ENCODE measurements around the gene GNA15.
"Not testable (repeated sequence)": the region's sequence is repeated elsewhere in the genome, so short reads cannot be mapped to it uniquely, and the experiment has no call there.

The GNA15 gene

DNA sequence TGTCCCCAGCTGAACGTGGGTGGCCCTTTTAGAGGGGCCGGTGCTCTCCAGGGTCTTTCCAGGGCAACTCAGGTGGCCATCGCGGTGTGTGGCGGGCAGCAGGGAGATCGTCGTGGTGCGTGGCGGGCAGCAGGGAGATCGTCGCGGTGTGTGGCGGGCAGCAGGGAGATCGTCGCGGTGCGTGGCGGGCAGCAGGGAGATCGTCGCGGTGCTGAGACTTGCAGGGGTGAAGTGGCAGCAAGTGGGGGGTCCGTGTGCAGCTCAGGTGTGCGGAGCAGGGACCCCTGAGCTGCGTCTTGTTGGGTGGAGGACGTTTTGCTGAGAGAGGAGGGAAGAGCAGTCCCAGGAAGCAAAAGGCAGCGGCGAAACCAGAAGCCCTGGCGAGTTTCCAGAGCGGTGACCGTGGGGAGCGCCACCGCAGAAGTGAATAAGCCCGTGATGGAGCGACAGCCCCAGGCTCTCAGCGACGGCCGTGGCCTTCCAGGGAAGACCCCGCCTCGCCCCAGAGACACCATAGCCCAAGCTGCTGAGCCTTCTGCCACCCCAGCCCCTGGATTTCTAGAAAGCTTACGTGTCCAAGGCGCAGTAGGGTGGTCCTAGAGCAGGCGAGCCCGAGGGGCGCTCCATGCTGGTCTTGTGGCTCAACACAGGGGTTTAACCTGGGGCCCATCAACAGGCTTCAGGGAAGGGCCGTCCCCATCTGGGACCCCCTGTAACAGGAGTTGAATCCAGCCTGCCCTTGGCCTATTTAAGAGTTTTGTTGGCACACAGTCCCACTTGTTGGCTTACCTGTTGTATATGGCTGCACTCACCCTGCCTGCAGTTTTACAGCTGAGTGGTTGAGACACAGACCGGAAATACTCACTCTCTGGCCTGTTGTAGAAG, 55.3 kb downstream of the GNA15 start:
- DNase-seq = no peak

DNA sequence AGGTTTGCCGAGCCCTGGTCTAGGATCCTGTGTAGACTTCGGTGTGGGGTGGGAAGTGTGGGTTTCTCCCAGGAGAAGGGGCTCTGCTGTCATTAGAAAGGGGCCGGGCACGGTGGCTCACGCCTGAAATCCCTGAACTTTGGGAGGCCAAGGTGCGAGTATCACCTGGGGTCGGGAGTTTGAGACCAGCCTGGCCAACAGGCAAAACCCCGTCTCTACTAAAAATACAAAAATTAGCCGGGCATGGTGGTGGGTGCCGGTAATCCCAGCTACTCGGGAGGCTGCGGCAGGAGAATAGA, 55.9 kb downstream of the GNA15 start:
- not testable (repeated sequence) for DNase-seq

DNA sequence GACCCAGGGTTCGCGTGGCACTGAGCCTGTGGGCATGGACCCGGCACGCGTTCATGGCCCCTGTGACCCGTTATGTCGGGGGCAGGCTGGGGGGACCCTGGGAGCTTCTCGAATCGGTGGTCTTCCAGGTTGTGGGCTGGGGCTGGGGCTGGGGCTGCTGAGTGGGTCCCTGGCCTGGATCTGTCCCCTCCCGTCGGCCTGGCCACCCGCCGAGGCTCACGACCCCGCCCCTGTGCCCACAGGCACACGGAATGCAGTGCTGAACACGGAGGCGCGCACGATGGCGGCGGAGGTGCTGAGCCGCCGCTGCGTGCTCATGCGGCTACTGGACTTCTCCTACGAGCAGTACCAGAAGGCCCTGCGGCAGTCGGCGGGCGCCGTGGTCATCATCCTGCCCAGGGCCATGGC, 56.4 kb downstream of the GNA15 start:
- DNase-seq = no peak

DNA sequence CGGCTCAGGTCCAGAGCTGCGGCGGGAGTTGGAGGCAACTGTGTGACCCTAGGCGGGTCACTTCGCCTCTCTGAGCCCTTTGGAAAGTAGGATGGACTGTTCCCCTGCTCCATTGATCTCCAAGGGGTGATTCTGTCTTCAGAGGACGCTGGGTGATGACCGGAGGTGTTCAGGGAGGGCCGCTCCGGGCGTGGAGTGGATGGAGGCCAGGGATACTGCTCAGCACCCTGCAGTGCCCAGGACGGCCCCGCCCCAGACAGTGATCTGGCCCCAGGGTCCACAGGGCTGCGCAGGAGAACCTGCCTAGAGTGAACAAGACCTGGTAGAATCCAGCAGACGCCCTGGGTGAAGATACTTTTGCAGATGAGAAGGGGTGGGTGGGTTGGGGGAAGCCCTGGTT, 56.9 kb downstream of the GNA15 start:
- DNase-seq = no peak

DNA sequence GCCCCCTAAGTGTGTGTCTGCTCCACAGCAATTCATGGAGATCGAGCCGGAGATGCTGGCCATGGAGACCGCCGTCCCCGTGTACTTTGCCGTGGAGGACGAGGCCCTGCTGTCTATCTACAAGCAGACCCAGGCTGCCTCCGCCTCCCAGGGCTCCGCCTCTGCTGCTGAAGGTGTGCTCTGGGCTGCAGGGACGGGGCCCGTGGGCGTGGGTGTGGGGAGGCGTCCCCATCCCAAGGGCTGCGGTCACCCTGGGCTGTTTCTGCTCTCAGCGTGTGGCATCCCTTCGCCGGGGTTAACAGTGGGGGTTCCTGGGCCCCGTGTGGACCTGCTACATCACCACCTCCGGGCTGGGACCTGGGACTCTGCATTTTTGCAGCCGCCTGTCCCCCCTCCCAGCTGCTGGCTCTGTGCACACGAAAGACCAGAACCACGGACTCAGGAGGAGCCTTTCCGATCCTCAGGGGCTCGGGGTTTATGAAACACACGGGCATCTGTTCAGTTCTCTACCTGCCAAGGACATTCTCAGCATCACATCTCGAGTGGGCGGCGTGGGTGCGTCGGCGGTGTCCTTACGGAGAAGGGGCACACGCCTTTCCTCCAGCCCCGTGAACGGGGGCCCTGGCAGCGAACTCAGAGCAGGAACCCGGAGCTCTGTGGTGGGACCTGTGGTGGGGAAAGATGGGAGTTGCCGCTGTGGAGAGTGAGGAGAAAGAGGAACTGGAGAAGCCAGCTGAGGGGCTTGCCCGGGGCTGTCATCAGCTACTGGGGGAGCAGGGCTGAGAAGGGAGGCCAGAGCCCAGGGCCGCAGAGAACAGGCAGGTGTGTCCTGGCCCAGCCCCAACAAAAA, 57.6 kb downstream of the GNA15 start:
- no peak for DNase-seq

DNA sequence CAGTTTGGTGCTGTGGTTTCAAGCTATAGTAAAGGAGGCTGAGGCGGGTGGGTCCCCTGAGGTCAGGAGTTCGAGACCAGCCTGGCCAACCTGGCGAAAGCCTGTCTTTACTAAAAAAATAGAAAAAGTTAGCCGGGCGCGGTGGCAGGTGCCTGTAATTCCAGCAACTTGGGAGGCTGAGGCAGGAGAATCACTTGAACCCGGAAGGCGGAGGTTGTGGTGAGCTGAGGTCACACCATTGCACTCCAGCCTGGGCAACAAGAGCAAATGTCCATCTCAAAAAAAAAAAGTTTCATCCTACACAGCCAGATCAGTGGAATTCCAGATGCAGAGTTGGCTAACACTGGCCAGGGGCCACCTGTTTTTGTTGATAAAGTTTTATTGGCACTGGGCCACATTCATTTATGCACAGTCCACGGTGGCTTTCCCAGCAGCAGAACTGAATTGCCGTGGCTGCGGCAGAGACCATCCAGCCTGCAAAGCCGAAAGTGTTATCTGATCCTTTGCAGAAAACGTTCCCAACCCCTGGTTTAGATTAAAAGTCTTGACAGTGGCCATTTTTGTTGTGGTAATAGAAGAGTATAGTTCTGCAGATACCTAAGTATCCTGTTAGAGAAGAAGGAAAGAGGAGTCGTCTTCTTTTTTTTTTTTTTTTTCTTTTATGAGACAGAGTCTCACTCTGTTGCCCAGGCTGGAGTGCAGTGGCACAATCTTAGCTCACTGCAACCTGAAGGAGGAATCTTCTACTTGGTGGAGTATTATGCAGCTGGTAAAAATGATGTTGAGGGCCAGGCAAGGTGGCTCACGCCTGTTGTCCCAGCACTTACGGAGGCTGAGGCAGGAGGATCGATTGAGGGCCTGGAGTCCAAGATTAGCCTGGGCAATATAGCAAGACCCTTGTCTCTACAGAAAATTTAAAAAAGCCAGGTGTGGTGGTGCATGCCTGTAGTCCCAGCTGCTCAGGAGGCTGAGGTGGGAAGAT, 58.6 kb downstream of the GNA15 start:
- DNase-seq = no peak

DNA sequence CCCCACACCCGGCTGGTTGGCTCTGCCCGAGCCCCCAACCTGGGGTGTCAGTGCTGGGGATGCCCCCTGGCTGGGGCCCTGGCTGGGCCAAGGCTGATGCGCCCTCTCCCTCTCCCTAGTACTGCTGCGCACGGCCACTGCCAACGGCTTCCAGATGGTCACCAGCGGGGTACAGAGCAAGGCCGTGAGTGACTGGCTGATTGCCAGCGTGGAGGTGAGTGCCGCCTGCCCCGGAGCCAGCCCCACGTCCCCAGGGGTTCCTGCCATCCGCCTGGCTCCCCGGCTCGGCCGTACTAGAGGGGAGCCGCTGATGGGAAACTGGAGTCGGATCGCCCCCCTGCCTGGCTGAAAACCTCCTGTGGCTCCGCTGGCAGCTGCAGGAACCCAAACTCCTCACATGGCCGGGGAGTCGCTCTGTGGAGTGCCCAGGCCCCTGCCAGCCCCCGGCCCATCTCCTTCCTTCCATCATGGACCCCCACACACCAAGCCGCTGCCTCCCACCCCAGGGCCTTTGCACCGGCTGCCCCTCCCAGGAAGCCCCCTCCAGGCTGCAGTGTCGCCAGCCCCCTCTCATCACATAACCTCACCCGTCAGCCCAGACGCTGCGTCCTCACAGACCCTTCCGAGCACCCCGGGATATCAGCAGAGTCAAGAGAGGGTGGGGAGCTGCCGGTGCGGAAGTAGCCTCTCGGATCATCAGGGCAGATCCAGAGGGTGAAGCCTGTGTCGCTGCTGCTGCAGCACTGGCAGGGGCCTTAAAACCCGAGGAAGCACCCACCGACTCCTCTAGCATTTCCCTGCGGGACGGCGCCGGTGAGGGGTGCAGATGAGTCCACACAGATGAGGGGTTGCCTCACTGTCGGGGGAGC, 60.5 kb downstream of the GNA15 start:
- DNase-seq = no peak

DNA sequence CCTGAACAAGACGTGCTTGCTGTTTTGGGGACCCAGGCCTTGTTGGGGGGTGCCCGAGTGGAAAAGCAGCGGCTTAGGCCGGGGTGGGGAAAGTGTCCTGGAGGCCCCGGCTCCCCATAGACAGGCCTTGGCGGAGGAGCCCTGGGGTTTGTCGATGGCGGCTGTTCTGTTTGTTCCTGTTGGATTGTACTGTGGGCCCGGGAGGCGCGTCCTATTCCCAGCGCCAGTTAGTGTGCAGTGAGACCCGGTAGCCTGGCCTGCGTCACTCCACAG, 61.0 kb downstream of the GNA15 start:
- DNase-seq = no peak

DNA sequence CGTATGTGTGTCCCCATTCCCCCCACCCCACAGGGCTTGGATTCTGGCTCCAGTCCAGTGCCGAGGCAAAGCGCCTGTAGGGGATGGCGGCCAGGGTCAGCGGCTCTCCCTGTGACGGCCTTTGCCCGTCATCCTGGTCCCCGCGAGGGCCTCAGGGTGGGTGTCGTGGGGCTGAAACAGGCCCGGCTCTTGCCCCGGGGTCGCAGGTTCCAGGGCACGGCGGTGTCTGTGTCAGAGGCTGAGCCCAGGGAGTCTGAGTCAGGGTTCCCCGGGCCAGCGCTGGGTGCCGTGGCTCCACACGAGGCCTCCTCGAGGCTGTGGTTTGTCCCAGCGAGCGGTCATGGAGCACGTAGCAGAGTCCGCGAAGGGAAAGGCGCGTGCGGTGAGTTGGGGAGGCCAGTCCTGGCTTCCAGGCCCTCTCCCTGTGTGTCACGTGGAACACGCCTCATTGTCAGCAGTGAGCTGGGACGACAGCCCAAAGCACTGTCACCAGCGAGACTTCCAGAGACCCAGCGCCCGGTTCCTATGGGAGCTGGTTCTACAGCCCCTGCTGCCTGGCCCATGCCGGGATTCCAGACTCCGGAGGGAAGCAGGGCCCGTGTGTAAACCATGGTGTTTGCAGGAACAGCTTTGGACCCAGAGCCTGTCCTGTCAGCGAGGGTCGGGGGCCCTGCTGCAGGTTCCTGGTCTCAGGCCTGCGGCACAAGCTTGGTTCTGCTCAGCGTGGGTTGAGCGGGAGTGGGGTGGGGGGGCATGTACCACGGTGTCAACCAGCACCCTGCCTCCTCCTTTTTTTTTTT, 63.3 kb downstream of the GNA15 start:
- no peak for DNase-seq

DNA sequence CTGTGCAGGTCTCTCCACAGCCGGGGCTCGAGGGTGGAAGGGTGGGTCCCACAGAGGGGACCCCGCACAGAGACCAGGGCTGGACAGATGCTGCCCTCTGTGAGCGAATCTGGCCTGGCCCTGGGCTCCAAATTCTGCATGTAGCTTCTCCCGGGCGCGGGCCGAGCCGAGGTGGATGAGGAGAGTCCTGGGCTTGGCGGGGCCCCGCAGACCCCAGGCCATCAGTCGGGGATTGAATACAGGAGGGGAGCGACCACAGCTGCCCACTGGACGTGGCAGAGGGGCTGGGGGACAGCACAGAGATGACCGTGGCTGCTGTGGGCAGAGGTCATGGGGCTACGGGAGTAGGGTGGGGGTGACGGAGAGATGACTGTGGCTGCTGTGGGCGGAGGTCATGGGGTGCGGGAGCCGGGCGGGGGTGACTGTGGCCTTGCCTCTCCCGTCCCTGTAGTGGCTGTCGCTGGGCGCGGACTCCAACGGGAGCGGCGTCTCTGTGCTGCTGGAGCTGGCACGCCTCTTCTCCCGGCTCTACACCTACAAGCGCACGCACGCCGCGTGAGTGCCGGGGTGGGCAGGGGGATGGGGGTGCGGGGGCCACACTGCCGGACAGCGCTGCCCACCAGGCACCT, 65.4 kb downstream of the GNA15 start:
- no peak for DNase-seq

DNA sequence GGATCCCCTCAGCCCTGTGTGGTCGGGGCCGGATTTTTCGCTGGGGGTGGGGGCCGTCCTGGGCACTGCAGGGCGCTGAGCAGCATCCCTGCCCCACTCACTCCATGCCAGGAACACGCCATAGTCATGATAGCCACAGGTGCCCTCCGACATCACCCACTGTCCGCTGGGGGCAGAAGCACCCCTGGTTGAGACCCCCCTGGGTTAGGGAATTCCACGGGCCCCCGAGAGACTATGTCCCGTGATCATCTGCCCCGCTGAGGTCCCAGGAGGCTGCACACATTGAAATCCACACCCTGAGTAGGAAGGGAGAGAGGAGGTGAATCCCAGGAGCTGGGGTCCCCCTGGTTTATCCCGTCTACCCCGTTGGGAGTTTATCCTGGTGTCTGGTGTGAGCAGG, 66.1 kb downstream of the GNA15 start:
- DNase-seq = no peak

DNA sequence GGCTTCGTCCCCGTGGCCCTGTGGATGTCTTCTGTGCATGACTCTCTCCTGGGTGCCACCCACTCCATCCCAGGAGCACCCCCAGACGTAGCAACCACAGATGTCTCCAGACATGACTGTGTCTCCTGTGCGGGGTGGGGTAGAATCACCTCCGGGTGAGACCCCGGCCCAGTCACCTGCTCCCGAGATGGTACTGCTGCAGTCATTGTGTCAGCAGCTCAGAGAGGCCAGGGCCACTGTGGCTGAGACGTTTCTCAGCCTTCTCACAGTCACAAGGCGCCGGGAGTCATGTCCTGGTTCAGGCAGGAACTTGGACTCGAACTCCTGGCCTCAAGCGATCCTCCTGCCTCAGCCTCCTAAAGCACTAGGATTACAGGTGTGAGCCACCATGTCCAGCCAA, 66.5 kb downstream of the GNA15 start:
- DNase-seq = no peak

DNA sequence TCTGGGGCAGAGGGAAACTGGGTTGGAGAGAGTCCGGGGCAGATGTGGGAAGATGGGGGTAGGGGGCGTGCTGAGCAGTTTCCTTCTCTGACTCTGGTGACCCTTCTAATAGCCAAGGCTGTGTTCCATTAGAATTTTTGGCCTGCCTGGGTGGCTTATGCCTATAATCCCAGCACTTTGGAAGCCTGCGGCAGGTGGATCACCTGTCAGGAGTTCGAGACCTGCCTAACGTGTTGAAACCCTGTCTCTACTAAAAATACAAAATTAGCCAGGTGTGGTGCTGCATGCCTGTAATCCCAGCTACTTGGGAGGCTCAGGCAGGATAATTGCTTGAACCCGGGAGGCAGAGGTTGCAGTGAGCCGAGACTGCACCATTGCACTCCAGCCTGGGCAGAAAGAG, 67.1 kb downstream of the GNA15 start:
- DNase-seq = not testable (repeated sequence)

DNA sequence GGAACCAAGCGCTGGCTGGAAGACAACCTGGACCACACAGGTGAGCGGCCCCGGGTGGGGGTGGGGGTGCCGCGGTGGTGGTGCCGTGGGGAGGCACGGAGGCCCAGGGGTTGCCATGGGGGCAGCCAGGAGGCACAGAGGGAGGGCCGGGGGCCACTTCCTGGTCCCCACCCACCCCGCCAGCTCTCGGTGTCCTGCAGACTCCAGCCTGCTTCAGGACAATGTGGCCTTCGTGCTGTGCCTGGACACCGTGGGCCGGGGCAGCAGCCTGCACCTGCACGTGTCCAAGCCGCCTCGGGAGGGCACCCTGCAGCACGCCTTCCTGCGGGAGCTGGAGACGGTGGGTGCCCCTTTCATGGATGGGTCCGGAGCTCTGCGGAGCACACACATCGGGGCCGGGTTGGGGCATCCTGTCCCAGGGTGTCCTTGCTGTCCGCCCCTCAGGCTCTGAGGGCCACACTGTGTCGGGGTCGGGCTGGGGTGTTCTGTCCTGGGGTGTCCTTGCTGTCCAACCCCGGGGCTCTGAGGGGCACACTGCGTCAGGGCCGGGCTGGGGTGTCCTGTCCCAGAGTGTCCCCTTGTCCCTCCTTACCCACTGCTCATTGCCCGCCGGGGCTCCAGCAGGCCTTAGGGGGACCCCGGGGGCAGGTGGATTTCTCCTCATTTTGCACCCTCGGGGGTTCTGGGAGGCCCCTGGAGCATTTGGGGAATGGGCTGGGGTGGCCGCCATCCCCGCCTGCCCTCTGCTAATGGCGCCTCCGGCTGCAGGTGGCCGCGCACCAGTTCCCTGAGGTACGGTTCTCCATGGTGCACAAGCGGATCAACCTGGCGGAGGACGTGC, 68.2 kb downstream of the GNA15 start:
- DNase-seq = no peak

DNA sequence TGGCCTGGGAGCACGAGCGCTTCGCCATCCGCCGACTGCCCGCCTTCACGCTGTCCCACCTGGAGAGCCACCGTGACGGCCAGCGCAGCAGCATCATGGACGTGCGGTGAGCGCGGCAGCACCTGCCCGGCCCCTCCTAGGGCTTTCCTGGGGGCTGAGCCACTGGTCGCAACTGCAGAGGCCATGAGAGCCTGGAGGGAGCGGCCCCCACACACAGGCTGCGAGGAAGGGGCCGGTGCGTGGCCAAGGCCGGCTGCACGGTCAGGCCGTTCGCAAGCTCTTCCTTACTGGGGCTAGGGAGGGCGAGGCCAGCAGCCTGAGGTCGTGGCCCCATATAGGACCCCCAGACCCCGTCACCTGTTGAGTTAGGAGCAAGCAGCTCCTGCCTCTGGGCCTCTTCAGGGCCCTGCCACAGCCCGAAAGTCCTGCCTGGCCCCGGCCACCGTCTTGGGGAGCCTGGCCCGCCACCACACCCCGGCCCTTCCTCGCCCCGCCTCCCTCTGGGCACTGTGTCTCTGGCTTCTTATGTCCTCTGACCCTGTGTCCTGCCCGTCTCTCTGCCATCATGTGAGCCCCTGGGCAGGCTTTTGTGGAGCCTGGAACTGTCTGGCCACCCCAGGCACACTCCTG, 68.9 kb downstream of the GNA15 start:
- no peak for DNase-seq

DNA sequence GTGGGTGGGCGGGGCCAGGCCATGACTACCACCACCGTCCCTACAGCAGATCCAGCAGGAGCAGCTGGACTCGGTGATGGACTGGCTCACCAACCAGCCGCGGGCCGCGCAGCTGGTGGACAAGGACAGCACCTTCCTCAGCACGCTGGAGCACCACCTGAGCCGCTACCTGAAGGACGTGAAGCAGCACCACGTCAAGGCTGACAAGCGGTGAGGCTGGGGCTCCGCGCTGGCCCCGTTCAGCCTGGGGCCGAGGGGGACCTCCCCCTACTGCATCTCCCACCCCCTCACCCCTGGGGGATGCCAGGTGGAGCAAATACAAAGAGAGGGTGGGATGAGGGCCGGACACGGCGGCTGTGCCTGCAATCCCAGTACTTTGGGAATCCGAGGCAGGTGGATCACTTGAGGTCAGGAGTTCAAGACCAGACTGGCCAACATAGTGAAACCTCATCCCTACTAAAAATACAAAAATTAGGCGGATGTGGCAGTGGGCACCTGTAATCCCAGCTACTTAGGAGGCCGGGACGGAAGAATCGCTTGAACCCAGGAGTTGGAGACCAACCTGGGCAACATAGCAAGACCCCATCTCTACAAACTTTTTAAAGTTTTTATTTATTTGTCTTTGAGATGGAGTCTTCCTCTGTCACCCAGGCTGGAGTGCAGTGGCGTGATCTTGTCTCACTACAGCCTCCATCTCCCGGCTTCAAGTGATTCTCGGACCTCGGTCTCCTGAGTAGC, 70.6 kb downstream of the GNA15 start:
- no peak for DNase-seq

DNA sequence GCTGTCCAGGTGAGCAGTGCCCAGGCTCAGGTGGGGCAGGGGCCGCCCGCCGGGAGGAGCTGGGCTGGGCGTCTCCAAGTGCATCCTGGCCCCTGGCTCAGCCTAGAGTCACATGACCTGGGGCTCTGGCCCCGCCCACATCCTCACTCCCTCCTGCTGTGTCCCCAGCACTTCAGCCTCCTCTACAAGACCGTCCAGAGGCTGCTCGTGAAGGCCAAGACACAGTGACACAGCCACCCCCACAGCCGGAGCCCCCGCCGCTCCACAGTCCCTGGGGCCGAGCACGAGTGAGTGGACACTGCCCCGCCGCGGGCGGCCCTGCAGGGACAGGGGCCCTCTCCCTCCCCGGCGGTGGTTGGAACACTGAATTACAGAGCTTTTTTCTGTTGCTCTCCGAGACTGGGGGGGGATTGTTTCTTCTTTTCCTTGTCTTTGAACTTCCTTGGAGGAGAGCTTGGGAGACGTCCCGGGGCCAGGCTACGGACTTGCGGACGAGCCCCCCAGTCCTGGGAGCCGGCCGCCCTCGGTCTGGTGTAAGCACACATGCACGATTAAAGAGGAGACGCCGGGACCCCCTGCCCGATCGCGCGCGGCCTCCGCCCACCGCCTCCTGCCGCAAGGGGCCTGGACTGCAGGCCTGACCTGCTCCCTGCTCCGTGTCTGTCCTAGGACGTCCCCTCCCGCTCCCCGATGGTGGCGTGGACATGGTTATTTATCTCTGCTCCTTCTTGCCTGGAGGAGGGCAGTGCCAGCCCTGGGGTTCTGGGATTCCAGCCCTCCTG, 71.8 kb downstream of the GNA15 start:
- DNase-seq = no peak

Measured in fibroblast of skin of abdomen (primary cell).